A549 (cell line): ENCODE results near the gene CDK18.

Source experiments
- CEBPB ChIP-seq, 2 experiments: fragments of >200 bp in 1 of 2; sonication (Bioruptor Twin) in 1 of 2; formaldehyde crosslinking in 1 of 2; IDR thresholded peaks; 2 replicates each; pipeline ENCODE4 v1.6.1; 2012 to 2016
- MAZ ChIP-seq: fragments of 150-350 bp; IDR thresholded peaks from 2 replicates; pipeline ENCODE4 v1.6.1; 2014; ENCODE audit warnings: antibody characterized with exemption, low read depth, low read length, borderline replicate concordance
- POLR2A ChIP-seq: IDR thresholded peaks from 2 replicates; pipeline ENCODE4 v1.6.1; 2012; ENCODE audit warnings: mild to moderate bottlenecking, low read length
- TF ChIP-seq, protein P1 (sequence below): fragments of >200 bp; sonication (Bioruptor Twin); formaldehyde crosslinking; IDR thresholded peaks from 3 replicates; pipeline ENCODE4 v1.5.1; 2016

DNA sequence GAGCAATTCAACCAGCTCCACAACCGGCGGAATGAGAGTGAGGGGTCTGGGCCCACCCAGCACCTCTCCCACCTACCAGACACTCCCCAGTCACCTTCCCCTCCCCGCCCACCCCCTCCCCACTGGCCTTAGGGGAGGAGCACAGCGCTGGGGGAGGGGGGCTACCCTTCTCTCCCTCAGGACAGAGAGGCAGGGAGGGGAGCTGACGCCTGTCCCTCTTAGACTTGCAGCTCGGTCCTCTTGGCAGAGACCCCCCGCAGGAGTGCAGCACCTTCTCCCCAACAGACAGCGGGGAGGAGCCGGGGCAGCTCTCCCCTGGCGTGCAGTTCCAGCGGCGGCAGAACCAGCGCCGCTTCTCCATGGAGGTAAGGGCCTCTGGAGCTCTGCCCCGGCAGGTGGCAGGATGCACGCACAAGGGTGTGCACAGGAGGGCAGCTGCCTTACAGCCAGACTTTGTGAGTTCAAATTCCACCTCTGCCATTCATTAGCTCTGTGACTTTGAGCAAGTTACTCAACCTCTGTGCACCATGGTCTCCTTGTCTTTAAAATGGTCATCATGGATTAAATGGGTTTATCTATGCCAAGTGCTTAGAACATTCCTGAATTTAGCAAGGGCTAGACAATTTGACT is 18.9 kb downstream of the CDK18 start:
- TF ChIP-seq MAZ = no peak
- TF ChIP-seq POLR2A = no peak
- no peak for TF ChIP-seq CEBPB (IDR thresholded peaks at IDR 0.05)
- TF ChIP-seq, protein P1, sequence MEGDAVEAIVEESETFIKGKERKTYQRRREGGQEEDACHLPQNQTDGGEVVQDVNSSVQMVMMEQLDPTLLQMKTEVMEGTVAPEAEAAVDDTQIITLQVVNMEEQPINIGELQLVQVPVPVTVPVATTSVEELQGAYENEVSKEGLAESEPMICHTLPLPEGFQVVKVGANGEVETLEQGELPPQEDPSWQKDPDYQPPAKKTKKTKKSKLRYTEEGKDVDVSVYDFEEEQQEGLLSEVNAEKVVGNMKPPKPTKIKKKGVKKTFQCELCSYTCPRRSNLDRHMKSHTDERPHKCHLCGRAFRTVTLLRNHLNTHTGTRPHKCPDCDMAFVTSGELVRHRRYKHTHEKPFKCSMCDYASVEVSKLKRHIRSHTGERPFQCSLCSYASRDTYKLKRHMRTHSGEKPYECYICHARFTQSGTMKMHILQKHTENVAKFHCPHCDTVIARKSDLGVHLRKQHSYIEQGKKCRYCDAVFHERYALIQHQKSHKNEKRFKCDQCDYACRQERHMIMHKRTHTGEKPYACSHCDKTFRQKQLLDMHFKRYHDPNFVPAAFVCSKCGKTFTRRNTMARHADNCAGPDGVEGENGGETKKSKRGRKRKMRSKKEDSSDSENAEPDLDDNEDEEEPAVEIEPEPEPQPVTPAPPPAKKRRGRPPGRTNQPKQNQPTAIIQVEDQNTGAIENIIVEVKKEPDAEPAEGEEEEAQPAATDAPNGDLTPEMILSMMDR = no peak
